ENCODE results near the gene XPOT. TPM values are rescaled to one million over a fixed set of nuclear protein-coding genes. Genes with fewer than 3 reads are reported as not detected.

XPOT gene
- total RNA-seq, 2 donors from 2014 or later: 29.8 to 51.0 TPM

DNA sequence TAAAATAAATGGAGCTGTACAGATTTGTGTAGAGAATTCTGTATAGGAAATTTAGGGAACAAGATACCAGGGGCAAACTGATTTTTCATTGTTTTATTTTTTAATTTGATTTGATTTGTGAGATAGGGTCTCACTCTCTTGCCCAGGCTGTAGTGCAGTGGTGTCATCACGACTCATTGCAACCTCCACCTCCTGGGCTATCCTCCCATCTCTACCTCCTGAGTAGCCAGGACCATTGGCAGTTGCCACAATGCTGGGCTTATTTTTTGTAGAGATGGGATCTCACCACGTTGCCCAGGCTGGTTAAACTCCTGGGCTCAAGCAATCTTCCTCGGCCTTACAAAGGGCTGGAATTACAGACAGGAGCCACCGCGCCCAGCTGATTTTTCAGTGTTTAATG, 29.7 kb downstream of the XPOT start:
- Histone ChIP-seq H3K9ac (ENCODE audit: low read depth in 2 of 2, low read length in 2 of 2) (no peak overlapping the region), H3K27ac (no peak overlapping the region), H3K4me1 (no peaks in the 10 kb centered on the region), H3K9me3 (no peaks in the 10 kb centered on the region), H3K27me3 (no peaks in the 10 kb centered on the region), H3K36me3 (peaks cover 11% of the 10 kb centered on the region), H3K4me3 (no peak overlapping the region)
- TF ChIP-seq, protein P1, sequence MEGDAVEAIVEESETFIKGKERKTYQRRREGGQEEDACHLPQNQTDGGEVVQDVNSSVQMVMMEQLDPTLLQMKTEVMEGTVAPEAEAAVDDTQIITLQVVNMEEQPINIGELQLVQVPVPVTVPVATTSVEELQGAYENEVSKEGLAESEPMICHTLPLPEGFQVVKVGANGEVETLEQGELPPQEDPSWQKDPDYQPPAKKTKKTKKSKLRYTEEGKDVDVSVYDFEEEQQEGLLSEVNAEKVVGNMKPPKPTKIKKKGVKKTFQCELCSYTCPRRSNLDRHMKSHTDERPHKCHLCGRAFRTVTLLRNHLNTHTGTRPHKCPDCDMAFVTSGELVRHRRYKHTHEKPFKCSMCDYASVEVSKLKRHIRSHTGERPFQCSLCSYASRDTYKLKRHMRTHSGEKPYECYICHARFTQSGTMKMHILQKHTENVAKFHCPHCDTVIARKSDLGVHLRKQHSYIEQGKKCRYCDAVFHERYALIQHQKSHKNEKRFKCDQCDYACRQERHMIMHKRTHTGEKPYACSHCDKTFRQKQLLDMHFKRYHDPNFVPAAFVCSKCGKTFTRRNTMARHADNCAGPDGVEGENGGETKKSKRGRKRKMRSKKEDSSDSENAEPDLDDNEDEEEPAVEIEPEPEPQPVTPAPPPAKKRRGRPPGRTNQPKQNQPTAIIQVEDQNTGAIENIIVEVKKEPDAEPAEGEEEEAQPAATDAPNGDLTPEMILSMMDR (IDR thresholded peaks at IDR 0.05): no peak
- intact Hi-C loops (cut with DNase I): loop anchor here (10.0 kb wide), 1 partner anchor 61 kb away; no protein-coding TSS in a partner anchor
- no peak for DNase-seq

DNA sequence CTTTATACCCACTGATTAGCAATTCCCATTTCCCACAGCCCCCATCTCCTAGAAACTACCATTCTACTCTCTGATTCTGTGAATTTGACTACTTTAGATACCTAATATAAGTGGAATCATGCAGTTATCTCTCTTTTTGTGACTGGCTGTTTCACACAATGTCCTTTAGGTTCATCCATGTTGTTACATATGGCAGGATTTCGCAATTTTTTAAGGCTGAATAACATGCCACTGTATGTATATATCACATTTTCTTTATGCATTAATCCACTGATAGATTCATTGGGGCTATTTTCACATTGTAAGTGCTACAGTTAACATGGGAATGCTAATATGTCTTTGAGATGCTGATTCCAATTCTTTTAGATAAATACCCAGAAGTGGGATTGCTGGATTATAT, 35.9 kb downstream of the XPOT start:
- intact Hi-C loops (cut with DNase I): no loop called here
- no peak overlapping the region for H3K4me3 ChIP-seq

DNA sequence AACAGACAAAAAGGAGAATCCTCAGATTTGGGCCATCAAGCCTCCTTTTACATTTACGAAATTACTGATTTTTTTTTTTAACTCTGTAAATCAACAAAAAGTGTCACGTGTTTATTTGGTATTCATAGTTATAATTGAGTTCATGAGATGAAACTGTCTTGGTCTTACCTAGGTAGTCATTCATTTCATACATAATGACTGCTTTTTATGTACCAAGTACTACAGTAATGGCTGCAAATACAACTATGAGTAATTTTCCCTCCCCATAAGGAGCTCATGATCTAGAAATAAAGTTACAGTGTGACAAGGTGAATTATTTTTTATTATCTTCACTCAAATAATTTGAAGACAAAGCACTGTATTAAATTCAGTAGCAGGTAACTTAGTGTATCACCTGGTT, 41.3 kb downstream of the XPOT start:
- Histone ChIP-seq H3K4me3 (no peak overlapping the region), H3K36me3 (no peaks in the 10 kb centered on the region), H3K9ac (ENCODE audit: low read depth in 2 of 2, low read length in 2 of 2) (no peak overlapping the region), H3K4me1 (no peaks in the 10 kb centered on the region), H3K27ac (no peak overlapping the region), H3K9me3 (no peaks in the 10 kb centered on the region), H3K27me3 (no peaks in the 10 kb centered on the region)
- TF ChIP-seq, protein P1 (IDR thresholded peaks at IDR 0.05): no peak
- intact Hi-C loops (cut with DNase I): no loop called here
- DNase-seq: no peak

More for the DNA sequence above, 35.9 kb downstream of the XPOT start:
- Histone ChIP-seq H3K36me3 (no peaks in the 10 kb centered on the region), H3K27ac (no peak overlapping the region), H3K27me3 (no peaks in the 10 kb centered on the region), H3K4me1 (no peaks in the 10 kb centered on the region), H3K9me3 (no peaks in the 10 kb centered on the region), H3K9ac (ENCODE audit: low read depth in 2 of 2, low read length in 2 of 2) (no peak overlapping the region)
- DNase-seq: no peak
- TF ChIP-seq, protein P1 (IDR thresholded peaks at IDR 0.05): no peak

DNA sequence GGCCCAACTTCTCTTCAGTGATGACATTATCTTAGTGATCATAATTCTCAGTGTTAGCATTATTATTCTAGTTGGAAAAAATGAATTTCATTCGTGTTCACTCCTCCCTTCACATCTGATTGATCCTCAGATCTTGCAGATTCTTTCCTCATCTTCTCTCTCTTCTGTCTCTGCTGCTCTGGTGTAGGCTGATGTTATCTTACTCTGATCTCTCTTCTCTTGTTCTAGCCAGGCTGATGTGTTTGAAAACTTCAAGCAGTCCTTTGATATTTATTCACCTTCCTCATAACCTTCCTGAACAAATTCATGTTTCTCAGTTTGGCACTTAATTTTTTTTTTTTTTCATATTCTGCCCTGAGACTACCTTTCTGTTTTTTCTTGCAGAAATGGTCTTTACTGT, 42.1 kb downstream of the XPOT start:
- DNase-seq: no peak
- Histone ChIP-seq H3K4me1 (no peaks in the 10 kb centered on the region), H3K27me3 (no peaks in the 10 kb centered on the region), H3K27ac (no peak overlapping the region), H3K9me3 (no peaks in the 10 kb centered on the region), H3K36me3 (no peaks in the 10 kb centered on the region), H3K4me3 (no peak overlapping the region), H3K9ac (ENCODE audit: low read depth in 2 of 2, low read length in 2 of 2) (no peak overlapping the region)
- TF ChIP-seq, protein P1 (IDR thresholded peaks at IDR 0.05): no peak
- intact Hi-C loops (cut with DNase I): no loop called here

DNA sequence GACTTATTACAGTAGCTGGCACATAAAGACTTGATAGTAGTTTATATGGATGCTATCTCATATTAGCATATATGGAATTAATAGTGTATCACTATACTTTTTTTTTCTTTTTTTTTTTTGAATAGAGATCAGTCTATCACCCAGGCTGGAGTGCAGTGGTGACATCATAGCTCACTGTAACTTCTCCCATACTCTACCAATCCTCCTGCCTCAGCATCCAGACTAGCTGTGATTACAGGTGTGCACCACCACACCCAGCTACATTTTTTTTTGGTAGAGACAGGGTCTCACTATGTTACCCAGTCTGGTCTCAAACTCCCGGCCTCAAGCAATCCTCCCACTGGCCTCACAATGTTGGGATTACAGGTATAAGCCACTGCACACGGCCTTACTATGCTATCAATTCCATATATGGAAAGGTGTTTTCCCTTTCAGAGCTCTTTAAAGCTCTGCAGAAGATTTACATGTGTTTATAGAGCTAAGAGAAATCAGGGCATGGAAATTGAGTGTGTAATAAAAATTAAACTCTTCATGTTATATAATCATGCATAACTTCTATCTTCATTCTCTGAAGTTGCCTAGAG, 46.0 kb downstream of the XPOT start:
- Histone ChIP-seq H3K9me3 (no peaks in the 10 kb centered on the region), H3K9ac (ENCODE audit: low read depth in 2 of 2, low read length in 2 of 2) (no peak overlapping the region), H3K27me3 (no peaks in the 10 kb centered on the region), H3K27ac (no peak overlapping the region), H3K36me3 (no peaks in the 10 kb centered on the region), H3K4me1 (no peaks in the 10 kb centered on the region), H3K4me3 (no peak overlapping the region)
- DNase-seq: no peak
- intact Hi-C loops (cut with DNase I): no loop called here
- TF ChIP-seq, protein P1 (IDR thresholded peaks at IDR 0.05): no peak
